T-helper 2 cell (primary cell): Measurements from ENCODE around the gene ABTB1.
"Not testable (repeated sequence)": the region's sequence is repeated elsewhere in the genome, so short reads cannot be mapped to it uniquely, and the experiment has no call there.

Experiments used
- DNase-seq, 5 experiments: peaks; one replicate each; pipeline versions ENCODE4 v3.0.0 to v3.0.0-alpha.2; 2012 to 2022

Gene ABTB1

DNA sequence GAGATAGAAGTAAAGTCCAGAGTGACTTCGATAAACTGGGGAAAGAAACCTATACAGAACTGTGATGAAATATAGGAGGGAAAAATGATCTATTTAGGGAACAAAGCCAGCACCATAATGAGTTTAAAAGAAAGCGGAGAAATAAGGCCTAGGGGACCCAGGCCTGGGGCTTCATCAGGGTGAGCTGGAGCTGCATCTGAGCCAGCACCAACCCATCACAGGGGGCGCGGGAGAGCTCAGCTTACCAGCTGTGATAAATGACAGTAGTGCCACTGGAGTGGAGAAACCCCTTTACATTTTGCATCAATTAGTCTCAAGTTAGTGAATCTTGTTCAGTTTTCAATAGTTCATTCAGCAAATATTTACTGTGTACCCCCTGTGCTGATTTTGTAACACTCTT is 22.5 kb upstream of the ABTB1 start:
- no peak for DNase-seq

GRCh38 chr3:127651516-127652172 is 21.1 kb upstream of the ABTB1 start:
- no peak for DNase-seq

GRCh38 chr3:127652246-127652995 is 20.3 kb upstream of the ABTB1 start:
- peak in 2 of 5 experiments; percentile 19 to 28 for DNase-seq

GRCh38 chr3:127654374-127654773 is 18.4 kb upstream of the ABTB1 start:
- no peak for DNase-seq

DNA sequence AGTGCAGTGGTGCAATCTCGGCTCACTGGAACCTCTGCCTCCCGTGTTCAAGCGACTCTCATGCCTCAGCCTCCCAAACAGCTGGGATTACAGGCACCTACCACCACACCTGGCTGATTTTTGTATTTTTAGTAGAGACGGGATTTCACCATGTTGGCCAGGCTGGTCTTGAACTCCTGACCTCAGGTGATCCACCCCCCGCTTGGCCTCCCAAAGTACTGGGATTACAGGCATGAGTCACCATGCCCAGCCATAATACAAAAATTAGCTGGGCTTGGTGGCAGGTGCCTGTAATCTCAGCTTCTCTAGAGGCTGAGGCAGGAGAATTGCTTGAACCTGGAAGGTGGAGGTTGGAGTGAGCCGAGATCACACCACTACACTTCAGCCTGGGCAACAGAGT is 17.8 kb upstream of the ABTB1 start:
- not testable (repeated sequence) for DNase-seq

GRCh38 chr3:127655641-127656040 is 17.1 kb upstream of the ABTB1 start:
- no peak for DNase-seq

- no peak for DNase-seq
These were observed 15.8 kb upstream of the ABTB1 start for GRCh38 chr3:127656906-127657305.

- no peak for DNase-seq
These were observed 14.5 kb upstream of the ABTB1 start for GRCh38 chr3:127658234-127658633.

DNA sequence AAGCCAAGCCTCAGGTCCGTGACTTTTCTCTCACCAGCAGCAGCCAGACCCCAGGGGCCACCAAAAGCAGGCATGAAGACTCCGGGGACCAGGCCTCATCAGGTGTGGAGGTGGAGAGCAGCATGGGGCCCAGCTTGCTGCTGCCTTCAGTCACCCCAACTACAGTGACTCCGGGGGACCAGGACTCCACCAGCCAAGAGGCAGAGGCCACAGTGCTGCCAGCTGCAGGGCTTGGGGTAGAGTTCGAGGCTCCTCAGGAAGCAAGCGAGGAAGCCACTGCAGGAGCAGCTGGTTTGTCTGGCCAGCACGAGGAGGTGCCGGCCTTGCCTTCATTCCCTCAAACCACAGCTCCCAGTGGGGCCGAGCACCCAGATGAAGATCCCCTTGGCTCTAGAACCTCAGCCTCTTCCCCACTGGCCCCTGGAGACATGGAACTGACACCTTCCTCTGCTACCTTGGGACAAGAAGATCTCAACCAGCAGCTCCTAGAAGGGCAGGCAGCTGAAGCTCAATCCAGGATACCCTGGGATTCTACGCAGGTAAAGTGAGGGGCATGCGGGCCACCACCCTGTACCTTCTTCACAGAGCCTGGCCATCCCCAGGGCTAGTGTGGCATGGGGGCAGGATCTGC is 12.0 kb upstream of the ABTB1 start:
- DNase-seq, result no peak

- no peak for DNase-seq
These were observed 11.2 kb upstream of the ABTB1 start for GRCh38 chr3:127661600-127661999.

GRCh38 chr3:127662001-127662469 is 10.7 kb upstream of the ABTB1 start:
- DNase-seq, result no peak

- no peak for DNase-seq
These were observed 9.6 kb upstream of the ABTB1 start for GRCh38 chr3:127663151-127663550.

GRCh38 chr3:127665165-127665564 is 7.6 kb upstream of the ABTB1 start:
- no peak for DNase-seq

DNA sequence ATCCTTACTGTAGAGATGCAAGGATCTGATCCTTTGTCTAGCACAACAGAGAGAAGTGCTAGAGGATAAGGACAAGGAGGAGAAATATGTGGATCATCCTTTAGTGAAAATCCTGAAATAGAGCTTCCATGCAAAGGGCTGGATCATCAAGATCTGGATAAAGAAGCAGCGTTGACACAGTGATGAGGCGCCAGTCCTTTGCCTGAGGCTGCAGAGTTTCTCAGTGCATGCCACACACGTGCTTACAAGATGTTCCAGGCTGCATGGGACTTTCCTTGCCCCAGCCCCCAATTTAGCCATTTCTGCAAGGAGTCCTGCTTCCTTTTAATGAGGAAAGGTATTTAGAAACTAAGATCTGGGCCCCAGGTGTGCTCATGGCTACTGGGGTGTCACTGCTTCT is 7.2 kb upstream of the ABTB1 start:
- no peak for DNase-seq

DNA sequence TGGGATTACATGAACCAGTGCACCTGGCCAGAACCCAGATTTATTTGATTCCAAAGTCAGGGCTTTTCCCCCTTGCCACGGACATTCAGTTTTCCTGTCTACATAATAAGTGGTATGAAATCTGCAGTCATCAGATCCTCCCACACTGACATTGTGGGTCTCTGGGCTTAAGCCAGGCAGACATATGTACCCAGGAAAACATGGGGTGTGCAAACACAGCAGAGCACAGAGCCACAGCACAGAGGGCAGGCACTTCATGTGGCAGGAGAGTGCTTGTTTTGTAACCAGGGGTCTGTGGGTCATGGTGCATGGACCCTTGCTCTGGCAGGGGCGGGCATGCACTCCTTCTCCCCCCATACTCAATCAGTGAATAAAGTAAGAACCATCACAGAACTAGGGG is 6.1 kb upstream of the ABTB1 start:
- DNase-seq, result no peak

GRCh38 chr3:127667119-127667681 is 5.6 kb upstream of the ABTB1 start:
- DNase-seq, result no peak

- no peak for DNase-seq
These were observed 3.8 kb upstream of the ABTB1 start for GRCh38 chr3:127668906-127669305.

DNA sequence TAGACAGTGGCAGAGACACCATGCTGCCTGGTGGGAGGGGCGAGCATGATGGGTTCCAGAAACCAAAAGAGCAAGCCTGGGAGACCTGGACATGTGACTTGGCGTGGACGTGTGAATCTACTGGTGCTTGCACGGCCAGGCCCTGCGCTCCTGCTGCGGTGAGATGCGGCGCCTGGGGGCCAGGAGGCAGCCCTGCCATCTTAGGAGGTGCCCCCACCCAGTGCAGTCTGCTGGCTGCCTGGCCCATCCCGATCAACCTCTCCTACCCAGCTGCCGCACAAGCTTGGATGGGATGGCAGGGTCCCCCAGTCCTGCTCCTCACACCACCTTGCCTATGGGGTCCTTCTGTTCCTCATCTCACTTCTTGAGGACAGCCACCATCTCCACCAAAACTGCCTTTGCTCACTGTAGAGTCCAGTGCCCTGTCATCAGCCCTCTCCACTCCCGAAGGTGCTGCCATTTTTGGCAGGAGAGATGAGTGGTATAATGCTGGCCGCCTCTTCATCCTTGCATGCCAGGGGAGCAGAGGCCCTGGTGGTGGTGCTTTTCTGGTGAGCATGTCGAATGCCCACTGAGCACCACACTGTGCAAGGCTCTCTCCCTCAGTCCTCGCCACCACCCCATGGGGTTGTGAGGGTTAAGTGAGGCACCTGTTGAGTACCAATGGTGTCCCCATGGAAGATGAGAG is 3.1 kb upstream of the ABTB1 start:
- no peak for DNase-seq

GRCh38 chr3:127670229-127670559 is 2.6 kb upstream of the ABTB1 start:
- no peak for DNase-seq

DNA sequence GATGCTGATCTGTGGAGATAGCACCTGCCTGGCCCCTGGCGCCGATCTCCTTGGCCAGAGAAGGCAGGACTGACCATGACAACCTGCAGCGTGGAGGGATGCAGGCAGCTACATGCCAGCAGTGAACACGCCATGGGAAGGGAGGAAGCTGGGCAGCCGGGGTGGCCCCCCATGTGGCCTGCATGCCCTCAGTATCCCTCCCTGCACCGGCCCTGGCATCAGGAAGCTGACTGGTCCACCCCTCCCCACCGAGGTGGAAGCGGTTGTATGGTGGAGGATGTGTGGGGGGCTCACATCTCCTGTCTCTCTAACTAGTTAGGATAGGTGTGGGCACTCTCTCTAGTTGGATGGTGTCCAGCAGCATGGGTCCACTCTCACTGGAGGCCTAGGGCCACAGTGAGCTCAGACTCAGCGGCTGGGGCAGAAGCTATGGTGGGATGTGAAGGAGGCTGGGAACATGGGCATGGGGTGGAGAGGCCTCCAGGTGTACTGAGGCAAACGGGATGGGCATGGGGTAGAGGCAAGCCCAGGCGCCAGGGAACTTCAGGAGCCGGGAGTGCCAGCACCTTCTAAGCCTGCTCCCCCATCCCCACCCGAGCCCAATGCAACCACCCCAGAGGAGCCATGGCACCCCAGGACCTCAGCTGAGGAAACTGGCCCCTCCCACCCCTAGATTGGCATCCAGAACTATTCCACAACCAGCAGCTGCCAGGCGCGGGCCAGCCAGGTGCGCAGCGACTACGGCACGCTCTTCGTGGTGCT is 1.8 kb upstream of the ABTB1 start:
- DNase-seq, result no peak

- peak in 1 of 5 experiments; percentile 47 for DNase-seq
These were observed 976 bp upstream of the ABTB1 start for GRCh38 chr3:127671523-127672428.
